ENCODE data around the gene ACOT7.

The ACOT7 gene

DNA sequence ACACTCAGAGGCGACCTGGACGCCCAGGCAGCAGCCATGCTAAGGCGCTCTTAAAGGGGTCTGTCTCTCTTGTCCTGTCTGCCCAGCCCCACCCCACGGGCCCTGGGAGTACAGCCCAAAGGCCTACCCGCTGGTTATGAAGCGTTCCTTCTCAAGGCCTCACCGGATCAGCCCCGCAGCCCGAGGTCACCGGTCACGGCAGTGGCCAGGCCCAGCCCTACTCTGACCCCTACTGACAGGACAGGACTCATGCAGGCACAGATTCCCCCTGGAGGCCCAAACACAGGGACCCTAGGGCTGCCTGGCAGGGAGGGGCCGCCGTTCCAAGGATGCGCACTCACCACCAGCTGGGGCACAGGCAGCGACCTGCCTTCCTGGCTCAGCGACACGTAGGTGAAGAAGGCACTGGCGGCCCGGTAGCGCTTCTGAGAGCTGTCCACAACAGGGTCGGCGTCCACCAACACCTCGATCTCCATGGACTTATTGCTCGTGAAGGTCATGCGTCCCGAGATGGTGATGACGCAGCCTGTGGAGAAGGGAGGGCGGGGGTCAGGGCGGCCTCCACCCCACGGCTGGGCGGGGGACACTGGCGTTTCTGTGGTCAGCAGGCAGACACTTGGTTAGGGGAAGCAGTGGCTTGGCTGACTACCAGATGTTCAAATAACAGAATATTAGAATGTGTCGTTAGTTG is 112.7 kb downstream of the ACOT7 start:
- DNase-seq, result no peak

- no peak for DNase-seq
Measured at GRCh38 chr1:6279613-6280383, 113.8 kb downstream of the ACOT7 start.

- no peak for DNase-seq
Measured at GRCh38 chr1:6279066-6279465, 114.5 kb downstream of the ACOT7 start.

- DNase-seq, result no peak
Measured at GRCh38 chr1:6278263-6278662, 115.3 kb downstream of the ACOT7 start.

DNA sequence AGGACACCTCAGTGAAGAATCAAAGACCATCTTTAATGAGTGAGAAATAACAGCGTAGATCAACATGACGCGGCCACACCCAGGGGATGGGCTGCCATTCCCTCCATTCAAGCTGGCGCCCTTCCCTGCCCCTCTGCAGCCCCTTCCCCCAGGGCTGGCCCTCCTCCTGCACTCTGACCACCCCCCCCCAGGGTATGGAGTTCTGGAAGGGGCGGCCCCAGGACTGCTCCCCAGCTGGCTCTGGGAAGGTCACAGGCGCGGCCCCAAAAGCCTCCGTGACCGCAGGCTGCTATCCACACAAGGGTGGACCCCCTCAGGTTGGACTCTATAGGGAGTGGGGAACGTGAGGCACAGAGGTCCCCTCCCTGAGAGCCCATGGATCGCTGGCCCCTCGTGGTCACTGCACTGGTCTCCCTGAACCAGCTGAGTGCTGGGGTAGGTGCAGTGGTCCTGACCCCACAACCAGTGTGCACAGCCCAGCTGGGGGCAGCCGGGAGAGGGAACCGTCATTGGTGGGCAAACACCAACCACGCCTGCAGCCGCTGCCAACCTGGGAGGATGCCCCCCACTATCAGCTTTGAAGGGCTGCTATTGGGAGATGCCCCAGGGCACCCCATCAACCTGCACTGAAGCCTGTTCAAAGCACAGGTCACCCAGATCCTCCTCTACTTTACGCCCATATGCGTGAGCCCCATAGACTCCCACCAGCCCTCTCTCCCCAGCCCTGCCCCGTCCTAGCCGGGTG is 116.6 kb downstream of the ACOT7 start:
- DNase-seq, result no peak

GRCh38 chr1:6275826-6276782 is 117.5 kb downstream of the ACOT7 start:
- DNase-seq, result peak; percentile 32

GRCh38 chr1:6274622-6275139 is 118.9 kb downstream of the ACOT7 start:
- DNase-seq, result no peak

GRCh38 chr1:6274102-6274501 is 119.5 kb downstream of the ACOT7 start:
- no peak for DNase-seq

DNA sequence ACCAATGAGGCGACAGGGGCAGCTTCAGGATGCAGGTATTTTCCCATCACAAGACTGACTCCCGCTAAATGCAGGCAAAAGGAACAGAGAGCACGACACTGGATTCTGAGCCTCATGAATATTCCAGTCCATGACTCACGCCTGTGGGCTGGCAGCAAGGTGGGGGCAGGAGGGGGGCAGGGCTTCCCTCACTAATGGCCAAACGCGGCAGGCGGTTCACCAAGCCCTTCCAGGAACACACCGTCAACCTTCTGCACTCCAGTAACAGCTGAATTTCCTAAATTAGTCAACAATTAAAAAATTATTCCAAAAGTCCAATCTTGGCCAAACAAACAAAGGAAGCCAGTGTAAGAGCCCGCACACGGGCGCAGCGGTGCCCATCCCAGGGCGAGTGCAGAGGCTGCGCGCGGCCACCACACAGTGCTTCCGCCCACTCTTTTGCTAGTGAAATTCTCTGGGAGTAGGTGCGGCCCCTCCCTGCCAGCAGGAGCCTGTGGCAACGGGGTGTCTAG is 120.1 kb downstream of the ACOT7 start:
- DNase-seq, result no peak

- no peak for DNase-seq
Measured at GRCh38 chr1:6272868-6273267, 120.7 kb downstream of the ACOT7 start.

DNA sequence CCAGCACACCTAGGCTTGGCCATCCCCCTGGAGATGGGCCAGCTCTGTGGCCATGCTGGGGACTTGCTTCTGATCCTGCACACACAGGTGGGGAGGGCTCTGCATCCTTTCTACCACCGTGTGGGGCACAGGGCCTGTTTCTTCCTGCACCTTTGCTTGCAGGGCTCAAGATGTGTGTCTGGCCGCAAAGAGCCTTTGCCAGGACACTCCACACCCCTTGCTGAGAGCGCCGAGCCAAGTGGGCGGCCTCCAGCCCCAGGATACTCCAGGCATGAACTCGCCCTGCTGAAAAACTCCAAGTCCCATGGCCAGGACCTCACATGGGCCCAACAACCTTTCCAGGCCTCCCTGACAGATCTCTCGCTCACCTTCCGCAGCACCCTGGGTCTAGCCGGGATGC is 121.1 kb downstream of the ACOT7 start:
- no peak for DNase-seq

DNA sequence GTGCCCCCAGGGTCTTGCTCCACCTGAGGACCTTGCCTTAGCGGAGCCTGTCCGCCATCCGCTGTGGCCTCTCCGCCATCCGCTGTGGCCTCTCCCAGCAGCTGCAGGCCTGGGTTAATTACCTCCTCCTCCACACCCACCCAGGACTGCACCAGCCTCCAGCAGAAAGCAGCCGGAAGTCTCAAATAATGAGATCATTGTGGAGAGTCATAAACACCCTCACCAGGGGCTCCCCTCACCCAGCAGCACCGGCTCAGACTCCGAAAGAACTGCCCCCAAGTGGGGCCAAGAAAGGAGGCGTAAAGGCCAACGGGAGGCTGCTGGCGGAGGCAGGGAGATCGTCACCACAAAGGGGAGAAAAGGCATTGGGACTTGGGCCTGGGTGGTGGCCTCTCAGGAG is 122.0 kb downstream of the ACOT7 start:
- DNase-seq, result no peak

DNA sequence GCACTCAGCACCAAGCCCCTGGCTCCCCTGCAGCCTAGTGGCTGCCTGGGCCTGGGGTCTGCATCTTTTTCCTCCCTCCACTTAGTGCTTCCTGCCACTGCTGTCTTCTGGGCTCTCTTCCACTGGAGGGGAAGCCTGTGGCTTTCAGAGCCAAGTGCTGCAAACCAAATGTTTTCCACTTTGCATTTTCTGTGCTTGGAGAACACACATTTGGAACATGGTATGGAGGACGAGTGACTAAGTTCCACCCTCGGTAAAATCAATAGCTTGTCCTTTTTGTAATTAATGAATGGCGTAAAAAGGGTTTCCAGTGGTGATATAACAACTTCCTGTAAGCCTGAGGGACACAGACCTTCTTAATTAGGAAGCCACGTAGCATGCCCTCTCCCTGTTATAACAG is 122.6 kb downstream of the ACOT7 start:
- DNase-seq, result no peak

GRCh38 chr1:6270401-6270800 is 123.2 kb downstream of the ACOT7 start:
- no peak for DNase-seq

DNA sequence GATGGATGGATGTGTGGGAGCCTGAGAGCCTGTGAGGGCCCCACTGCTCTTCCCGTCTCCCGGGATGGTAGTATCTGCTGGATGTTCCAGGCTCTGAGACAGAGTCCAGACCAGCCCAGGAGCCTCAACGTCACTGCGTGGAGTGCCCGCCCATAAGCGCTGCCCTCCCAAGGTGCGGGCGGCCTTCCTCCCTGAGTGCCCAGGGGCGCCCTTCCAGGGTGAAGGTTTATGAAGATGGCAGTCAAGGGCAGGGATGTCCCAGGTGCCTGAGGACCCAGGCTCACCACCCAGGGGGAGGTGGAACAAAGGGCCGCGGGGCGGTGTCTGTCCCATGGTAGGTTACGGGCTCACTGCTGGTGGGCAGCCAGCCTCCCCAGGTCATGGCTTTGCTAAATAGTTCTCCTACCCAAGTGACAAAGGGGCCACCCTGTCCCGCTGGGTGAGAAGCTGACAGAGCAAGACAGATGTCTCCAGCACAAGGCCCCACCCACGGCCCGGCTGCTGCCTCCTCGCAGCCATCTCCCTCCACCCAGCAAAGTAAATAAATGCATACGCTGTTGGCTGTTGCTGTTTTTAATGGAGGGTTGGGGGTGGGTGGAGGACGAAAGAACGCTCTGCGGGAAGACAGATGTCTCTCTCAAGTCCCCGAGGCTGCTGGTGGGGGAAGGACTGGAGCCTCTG is 123.7 kb downstream of the ACOT7 start:
- no peak for DNase-seq

- no peak for DNase-seq
Measured at GRCh38 chr1:6269296-6269695, 124.3 kb downstream of the ACOT7 start.

DNA sequence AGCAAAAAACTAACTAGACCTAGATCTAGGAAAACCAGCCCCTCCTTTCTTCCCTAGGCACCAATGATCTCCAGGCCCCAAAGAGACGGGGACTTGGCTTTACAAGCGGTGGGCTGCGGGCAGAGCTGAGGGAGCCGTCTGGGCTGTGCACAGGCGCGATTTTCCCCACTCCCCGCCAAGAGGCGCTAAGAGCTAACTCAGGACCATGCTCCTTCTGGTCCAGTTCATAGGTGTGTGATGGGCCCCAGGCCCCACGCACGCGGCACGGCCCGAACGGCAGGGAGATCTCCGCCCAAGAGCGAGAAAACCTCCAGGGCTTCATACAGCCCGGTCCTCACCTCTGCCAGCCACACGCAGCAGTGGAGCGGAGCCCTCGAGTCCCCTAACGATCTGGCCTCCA is 125.2 kb downstream of the ACOT7 start:
- no peak for DNase-seq

- DNase-seq, result no peak
Measured at GRCh38 chr1:6267686-6268322, 125.8 kb downstream of the ACOT7 start.

DNA sequence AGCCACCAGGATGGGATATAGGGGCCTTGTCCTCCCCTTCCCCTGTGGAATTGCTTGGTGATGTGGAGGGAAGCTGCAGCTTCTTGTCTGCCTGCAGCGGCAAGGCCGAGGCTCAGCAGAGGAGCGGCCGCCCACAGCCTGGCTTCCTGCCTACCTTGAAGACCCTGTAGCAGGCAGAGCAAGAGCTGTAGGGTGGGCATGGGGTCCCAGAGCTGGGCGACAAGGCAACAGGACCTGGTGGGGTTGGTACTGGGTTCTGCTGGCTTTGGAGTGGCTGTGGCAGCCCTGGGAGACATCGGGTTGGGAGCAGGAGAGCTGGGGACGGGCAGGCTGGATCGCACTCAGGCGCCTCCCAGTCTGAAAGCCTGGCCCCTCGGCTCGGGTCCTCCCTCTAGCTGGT is 126.9 kb downstream of the ACOT7 start:
- DNase-seq, result no peak

- DNase-seq, result no peak
Measured at GRCh38 chr1:6265151-6265550, 128.4 kb downstream of the ACOT7 start.

DNA sequence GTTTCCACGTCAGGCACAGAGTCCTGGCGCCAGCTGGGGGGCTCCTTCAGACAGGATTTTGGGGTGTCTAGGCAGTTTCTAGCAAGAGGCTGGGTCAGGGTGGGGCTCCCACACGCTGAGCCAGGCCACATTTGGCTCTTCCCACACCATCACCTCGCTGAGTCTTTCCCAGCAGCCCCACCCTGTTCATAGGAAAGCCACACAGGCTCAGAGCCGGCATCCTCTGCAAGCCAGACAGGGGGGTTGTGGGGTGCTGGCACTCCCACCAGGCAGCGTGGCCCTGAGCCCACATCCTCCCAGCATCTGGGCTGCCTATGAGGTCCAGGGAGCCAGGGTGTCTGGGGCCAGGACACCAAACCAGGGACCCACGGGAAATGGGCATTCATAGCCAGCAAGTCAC is 129.9 kb downstream of the ACOT7 start:
- DNase-seq, result no peak
